GM18502 (cell line): ENCODE data around the gene TTI1.
A peak's percentile ranks its signal among the peaks of the same experiment; 100 is the strongest.

ENCODE experiments used
- ATAC-seq: cut with Tn5 transposase; IDR thresholded peaks from one replicate; pipeline ENCODE4 v1.9.1; 2021; ENCODE audit warnings: mild to moderate bottlenecking; ENCODE audit not compliant: unreplicated experiment, poor library complexity

Gene TTI1

DNA sequence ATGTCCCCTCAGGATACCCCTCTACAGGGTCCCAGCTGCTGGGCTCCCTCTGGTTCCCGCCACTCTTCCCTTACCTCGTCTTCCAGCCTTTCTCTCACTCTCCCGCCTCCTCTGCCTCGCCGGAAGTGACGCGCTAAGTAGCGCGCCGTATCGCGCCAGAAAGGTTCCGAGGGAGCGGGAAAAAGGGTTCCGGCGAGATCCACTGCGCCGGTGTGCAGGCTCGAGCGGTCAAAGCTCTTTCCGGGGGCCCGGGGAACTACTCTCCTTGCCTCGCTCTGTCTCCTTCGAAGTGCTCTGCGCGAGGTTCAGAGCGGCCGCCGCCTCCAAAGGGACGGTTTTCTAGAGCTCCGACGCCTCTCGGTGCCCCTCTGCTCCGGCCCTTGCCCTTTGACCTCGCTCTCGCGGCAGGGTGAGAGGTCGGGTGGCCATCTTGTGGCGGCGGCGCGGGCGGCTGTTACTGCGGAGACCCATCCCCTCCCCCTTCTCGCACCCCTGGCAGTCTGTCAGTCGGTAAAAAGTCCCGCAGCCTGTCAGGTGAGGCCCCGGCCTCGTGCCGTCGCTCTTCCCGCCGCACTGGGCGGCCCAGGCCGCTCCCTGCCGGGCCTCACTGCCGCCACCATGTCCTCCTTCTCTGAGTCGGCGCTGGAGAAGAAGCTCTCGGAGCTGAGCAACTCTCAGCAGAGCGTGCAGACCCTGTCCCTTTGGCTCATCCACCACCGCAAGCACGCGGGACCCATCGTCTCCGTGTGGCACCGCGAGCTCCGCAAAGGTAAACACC is at the start of gene TTI1, which contains the start of gene RPRD1B:
TSS of gene TTI1 (minus strand) at position 127 of the 778 bp plus-strand sequence. CDS start 19,640 bp downstream, outside the sequence.
TSS of gene RPRD1B (plus strand) at position 417 of the 778 bp plus-strand sequence. CDS start at position 619, 202 bp downstream.
- peak; percentile 79 for ATAC-seq

DNA sequence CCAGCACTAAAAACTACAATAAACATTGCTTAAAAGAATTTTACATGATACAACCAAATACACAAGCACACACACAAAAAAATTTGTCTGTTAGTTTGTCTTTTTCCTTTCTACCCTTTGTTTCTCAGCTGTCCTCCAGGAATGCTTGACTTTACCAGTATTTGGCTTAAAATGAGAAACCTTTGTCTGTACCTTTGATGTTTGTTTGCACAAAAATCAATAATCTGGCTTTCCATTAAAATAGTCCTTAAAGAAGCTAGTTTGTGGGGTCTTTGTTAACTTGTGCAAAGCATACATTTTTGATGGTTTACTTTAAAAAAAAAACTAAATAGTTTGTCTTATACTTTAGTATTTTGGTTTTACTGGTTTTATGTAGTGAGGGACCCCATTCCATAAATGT is 49.6 kb upstream of the TTI1 start:
- ATAC-seq = no peak

DNA sequence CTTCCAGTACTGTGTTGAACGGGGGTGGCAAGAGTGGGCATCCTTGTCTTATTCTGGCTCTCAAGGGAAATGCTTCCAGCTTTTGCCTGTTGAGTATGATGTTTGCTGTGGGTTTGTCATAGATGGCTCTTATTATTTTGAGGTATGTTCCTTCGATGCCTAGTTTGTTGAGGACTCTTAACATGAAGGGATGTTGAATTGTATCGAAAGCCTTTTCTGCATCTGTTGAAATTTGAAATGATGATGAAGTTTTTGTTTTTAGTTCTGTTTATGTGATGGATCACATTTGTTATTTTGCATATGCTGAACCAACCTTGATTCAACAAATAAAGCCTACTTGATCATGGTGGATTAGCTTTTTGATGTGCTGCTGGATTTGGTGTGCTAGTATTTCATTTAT is 48.3 kb upstream of the TTI1 start:
- no peak for ATAC-seq

DNA sequence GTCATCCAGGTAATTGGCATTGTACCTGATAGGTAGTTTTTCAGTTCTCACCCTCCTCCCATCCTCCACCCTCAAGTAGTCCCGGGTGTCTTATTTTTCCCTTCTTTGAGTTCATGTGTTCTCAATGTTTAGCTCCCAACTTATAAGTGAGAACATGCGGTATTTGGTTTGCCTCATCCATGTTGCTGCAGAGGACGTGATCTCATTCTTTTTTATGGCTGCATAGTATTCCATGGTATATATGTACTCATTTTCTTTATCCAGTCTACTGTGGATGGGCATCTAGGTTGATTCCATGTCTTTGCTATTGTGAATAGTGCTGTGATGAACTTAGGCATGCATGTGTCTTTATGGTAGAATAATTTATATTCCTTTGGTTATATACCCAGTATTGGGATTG is 46.1 kb upstream of the TTI1 start:
- no peak for ATAC-seq

DNA sequence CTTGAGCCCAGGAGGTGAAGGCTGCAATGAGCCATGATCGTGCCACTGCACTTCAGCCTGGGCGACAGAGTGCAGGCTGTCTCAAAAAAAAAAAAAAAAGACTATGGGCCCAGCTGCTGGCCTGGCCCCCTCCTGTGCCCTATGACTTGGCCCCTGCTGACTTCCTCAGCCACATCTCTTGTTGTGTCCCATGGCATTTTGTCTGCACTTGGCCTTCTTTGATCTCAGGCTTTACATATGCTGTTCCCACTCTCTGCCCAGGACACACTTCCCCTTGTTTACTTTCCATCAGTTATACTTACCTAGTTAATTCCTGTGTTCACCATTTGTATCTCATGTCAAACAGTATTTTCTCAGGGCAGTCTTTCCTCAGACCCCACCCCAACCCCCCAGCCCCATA is 44.8 kb upstream of the TTI1 start:
- no peak for ATAC-seq

DNA sequence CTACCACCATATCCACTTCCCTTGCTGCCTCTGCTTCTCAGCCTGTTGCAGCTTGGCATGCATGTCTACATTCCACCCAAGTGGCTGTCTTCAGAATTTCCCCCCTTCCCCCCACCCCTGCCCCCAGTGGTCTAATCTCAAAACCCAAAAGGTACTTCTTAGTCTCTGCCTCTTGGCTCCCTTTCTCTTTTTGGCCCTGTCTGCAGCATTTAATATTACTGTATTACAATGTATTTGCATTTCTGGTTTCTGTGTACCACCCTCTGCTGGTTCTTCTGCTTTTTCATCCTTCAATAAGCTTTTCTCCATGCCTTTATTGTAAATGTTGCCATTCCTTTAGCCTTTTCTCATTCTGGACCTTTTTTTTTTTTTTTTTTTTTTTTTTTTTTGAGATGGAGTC is 43.3 kb upstream of the TTI1 start:
- no peak for ATAC-seq

DNA sequence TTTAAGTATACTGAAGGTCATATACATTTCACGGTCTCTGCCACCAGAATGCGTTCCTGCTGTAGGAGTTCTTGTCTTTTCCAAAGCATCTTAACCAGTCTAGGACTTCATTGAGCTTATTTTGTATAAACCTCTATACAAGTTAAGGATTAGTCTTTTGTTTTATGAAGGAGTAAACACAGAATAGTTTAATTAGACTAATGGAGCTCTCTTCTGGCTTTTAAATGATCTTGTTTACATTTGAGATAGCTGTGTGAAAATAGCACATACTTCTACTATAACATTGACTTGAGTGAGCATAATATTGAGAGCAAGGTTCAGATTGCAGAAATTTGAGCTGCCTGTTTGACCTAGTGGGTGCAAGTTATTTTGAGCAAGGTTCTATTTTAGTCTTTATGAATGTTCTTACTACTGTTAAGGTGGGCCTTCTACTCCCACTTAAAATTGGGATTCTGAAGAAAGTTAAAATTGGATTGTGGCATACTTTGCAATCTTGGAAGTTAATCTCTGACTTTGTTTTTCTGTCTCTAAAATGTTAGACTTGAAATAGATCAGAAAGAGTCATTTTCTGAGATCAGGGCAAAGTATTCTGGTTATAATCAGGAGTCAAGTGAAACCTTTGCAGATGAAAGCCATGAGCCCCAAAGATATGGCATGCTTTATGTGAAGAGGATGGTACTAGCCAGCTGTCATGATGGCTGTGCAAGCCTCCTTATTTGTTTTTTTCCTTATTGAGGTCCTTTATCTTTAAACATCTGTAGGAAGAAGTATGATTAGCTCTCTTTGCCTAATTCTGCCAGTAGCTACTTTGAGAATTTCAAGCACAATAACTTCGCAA is 42.1 kb upstream of the TTI1 start:
- ATAC-seq = no peak

DNA sequence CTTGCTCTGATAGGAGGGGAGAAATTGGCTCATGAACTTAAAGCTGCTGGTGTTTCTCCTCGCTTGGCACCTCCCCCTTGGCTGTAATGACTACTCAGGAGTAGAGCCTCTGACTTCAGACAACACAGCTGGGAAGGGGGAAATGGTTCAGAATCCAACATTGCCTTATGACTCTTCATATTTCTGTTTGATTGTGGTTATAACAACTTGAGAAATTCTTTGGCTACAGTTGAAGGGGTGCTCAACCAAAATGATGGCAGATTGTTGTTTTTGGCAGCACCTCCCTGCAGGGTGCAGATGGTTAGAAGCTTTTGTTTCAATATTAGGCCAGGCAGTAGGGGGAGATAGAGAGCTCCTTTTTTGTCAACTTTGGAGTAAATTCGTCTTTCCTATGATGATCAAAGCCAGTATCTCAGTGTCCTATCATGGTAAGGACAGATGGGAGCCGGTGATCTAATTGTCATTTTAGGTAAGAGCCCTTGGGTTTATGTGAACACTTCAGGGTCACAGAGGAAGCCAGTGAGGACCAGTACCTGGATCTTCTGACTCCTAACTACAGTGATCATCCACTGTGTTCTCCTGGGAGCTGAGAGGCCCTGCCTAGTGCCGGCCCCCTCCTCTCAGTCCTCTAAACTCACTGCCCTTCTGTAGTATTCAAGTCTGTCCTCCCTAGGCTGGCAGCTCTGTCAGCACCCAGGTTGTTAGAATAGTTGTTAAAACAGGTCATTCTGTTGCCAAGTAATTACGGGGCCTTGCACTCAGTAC is 40.2 kb upstream of the TTI1 start:
- ATAC-seq = peak; percentile 40

DNA sequence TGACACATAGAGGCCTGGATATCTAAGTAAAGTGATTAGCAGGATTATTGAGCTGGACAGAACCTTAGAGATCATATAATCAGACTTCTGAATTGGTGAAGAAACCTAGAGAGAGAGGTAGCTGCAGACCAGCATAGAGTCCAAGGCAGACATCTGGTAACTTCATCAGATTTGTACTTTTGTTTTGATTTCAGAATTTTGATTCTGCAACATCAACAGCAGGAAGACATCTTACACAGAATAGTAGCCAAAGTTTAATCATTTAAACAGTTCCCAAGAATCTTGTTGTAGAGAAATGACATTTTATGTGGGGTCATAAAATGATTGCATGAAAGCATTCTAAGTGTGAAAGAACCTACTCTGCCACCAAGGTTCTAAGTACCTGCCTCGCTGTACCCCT is 39.6 kb upstream of the TTI1 start:
- ATAC-seq = no peak

DNA sequence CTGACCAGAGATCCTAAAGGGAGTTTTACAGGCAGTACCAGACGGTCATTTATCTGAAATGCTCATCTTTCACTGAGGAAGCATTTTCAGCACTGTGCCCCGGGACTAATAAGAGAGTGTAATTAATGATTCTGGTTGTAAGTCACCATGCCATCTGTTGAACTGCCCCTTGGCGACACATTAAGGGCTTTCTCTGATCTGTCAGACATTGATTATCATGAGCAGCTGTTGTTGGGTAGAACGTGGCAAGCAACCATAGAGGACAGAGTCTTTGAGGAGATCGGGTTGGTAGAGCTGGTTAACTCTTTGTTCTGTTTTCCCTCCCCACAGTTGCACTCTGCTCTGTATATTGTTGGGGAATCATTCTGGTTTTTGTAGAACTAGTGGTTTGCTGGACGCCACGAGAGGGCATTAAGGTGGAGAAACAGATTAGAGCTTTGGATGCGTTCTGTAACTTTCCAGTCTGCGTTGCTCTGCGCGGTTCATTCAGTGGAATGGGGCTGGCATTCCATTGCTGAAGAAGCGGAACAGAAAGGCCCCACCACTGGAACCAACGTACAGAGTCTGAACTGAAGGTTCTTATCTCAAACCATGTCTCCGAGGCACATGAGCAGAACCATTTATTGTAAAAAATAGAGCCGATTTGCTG is 34.6 kb upstream of the TTI1 start:
- no peak for ATAC-seq

DNA sequence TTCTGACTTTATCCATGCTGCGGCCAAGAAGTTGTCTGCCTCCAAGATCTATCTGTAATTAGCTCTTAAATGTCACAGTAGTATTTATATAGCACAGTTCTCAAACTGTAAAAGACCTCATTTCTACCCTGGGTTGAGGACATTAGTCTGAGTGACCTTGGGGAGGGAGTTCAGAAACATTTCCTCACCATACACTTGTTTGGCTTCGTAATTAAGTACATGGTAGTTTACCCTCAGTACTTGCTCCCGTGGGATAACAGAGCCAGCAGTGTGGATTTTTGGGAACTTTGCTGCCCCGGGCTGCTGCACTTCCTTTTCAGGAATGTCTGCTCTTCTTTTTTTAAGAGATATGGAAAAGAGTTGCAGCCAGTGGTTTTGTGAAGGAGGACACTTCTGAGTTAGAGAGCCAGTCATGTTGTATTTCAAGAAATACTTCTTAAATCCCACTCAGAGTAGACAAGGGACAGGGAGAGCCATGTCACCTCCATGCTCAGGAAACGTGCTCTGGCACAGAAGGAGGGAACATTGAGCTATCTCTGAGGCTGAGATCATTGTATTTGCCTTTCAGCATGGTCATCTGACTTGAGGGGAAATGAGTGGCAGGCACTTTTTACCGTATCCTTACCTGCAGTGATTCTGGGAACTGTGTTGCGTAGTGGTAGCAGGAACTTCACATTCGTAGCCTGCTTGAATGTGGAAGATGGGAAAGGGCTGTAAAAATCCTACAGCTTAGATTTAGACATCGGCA is 33.9 kb upstream of the TTI1 start:
- no peak for ATAC-seq

DNA sequence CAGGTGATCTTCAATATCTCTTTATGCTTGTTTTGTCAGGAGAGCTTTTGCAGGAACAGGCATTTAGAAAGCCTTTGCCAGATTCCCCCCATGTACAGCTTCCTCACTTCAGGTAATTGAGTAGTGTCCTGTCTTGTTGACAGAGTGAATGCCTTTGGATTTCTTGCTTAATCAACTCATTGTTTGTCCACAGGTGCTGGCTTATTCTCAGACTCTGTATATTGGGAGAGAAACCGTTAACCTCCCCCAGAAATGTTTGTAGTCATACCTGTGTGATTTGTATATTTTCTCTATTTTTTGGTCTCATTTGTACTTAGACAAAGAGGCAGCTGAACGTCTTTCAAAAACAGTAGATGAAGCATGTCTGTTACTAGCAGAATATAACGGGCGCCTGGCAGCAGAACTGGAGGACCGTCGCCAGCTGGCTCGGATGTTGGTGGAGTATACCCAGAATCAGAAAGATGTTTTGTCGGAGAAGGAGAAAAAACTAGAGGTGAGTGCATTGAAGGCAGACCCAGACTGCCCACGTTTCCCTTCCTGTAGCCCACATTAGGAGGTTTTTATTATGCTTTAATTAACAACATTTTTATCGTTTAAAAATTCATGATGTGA is 32.6 kb upstream of the TTI1 start:
- no peak for ATAC-seq

DNA sequence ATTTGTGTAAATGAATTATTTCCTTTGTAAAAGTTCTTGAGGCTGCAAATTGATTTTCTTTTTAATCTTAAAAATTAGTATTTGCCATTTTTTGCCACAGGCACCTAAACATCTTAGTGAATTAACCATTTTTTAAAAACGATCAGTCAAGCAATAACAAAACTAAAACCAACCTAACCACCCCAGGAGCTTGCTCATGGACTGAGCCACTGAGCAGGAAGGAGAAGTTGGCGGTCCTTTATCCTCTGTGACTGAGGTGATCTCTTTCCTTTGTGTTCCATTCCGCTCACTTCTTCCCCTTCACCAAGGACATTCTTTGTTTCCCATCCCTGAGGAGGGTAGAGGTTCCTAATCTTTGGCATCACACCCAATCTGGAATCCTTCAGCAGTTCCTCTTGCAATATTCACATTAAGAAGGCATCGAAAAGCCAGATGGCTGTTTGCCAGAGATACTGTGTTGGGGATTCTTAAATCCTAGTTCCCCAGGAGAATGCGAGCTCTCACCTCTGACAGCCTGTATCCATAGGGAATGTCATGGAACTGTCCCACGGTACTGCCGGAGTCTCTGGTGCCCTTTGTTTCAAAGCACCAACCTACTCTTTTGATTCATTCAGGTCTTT is 30.8 kb upstream of the TTI1 start:
- peak; percentile 59 for ATAC-seq

DNA sequence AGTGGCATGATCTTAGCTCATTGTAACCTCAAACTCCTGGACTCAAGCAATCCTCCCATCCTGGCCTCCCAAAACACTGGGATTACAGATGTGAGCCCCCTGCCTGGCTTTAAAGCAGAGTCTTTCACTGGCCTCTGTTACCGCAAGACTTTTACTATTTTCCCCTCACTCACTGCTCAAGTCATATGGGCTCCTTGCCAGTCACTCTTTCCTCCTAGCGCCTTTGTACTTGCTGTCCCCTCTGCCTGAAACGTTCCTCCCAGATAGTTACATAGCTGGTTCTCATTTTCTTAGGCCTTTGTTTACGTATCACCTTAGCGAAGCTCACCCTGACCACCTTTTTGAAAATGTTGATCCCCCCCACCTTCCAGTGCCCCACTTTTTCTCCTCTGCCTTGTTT is 29.6 kb upstream of the TTI1 start:
- no peak for ATAC-seq

DNA sequence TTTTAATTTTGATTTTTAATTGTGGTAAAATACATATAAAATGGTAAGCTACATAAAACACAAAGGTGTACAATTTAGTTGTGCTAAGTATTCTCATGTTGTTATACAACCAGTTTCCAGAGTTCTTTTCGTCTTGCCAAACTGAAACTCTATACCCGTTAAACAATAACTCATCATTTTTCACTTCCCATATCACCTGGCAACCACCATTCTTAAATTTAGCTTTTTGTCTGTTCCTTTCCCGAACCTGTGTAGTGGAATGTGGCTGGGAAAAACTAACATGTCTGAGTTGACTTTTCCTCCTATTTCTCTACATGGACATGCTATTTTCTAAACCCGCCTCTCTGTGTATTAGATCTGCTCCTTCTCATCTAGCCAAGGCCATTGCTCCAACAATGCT is 27.9 kb upstream of the TTI1 start:
- ATAC-seq = no peak

DNA sequence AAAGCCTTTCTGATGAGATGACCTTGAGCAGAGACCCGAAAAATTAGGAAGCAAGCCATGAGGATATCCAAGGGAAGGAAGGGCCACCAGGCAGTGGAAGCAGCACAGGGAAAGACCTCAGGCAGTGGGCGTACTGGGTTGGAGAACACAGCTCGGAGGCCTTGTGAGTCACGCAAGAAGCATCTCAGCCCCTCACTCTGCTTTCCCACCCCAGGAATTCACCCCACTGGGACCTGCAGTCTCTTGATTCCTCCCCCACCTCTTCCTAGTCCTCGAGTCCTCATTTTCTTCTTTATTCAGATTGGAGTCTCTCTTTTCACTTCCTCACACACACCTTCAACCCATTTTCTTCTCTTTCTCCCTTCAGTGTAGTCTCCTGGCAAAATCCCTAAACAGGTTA is 27.3 kb upstream of the TTI1 start:
- ATAC-seq = no peak

DNA sequence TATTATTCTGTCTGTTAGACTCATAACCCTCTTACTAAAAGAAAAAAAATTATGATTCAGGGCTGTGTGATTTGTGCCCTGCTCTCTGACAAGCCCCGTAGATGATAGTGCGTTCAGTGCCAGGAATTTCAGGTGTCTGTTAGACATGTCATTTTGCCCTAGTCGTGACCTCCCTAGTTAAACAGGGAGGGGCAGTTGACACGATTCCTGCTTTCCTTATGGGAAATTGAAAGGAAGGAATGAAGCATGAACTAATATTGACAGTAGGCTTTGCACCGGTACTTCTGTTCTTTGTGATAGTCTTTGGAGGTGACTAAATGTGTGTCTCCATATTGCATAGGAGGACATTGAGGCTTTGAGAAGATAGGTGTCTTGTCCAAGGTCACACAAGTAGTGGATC is 26.6 kb upstream of the TTI1 start:
- ATAC-seq = no peak

DNA sequence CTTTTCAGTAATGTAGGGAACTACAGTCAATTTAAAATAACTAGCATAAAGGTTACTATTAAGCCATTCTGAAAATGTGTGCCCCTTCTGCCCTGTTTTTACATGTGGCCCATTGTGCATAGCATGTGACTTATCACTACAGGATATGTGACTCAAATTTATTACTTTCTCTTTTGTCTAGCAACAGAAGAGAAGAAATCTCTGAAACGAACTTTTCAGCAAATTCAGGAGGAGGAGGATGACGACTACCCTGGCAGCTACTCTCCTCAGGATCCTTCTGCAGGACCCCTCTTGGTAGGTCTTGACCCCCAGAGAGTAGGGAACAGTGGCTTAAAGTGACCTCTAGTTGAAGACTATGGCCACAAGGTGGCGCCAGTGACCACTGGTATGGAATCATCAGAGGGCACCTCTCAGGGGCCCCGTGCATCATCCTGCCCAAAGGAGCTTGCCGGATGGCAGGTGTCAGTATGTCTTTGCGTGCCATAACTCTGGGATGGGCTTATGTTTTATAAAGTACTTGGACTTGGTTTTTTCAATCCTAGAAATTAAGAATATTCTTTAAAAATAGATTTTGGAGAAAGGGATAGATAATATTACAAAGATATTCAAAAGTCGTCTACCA is 24.2 kb upstream of the TTI1 start:
- no peak for ATAC-seq
